HG03520 (cell line): ENCODE results near the gene CRABP1.
A peak's percentile ranks its signal among the peaks of the same experiment; 100 is the strongest.

Source experiments
- ATAC-seq: cut with Tn5 transposase; IDR thresholded peaks from one replicate; pipeline ENCODE4 v1.9.1; 2021; ENCODE audit warnings: mild to moderate bottlenecking, moderate library complexity; ENCODE audit not compliant: unreplicated experiment

CRABP1 gene

GRCh38 chr15:78316283-78317083 is 23.7 kb upstream of the CRABP1 start:
- ATAC-seq = peak; percentile 53

GRCh38 chr15:78317145-78317836 is 22.9 kb upstream of the CRABP1 start:
- ATAC-seq = no peak

DNA sequence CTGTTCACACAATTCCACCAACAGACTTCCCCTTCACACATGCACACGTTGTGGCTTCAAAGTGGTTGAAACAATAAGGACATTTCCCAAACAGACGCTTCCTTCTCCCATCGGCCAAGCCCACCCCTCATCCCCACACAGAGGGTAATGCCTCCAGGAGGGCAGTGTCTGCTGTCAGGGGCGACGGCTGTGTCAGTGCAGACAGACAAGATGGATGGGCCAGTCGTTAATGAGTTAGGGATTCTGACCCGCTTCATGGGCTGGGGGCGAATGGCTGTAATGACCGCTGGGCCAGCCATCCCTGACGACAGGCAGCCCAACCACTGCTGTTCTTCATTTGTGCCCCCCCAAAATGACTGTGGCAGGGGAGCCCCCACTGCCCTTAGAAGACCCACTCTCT is 20.6 kb upstream of the CRABP1 start:
- ATAC-seq = no peak

- no peak for ATAC-seq
Observed at GRCh38 chr15:78320183-78320582, 20.0 kb upstream of the CRABP1 start.

GRCh38 chr15:78321041-78321570 is 19.0 kb upstream of the CRABP1 start:
- ATAC-seq = no peak

DNA sequence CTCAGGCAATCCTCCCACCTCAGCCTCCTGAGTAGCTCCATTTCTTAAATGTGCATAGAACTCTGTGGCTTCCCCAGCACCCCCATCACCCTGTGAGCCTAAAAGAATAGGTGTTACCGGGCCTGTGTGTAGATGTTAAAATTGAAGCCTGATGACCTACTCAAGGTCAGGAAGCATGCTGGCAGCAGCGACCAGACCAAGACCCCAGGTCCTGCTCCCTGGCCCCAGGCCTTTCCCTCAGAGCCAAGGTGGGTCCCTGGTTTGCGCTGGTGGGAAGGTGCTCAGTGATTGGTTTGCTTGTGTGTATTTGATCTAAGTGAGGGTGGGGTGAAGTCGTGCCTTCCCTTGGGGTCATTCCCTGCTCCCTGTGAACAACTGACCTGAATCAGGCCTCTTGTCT is 18.4 kb upstream of the CRABP1 start:
- no peak for ATAC-seq

- ATAC-seq = no peak
Observed at GRCh38 chr15:78322243-78322642, 17.9 kb upstream of the CRABP1 start.

- no peak for ATAC-seq
Observed at GRCh38 chr15:78322724-78323521, 17.2 kb upstream of the CRABP1 start.

- ATAC-seq = no peak
Observed at GRCh38 chr15:78323693-78324092, 16.5 kb upstream of the CRABP1 start.

- no peak for ATAC-seq
Observed at GRCh38 chr15:78324144-78324543, 16.0 kb upstream of the CRABP1 start.

DNA sequence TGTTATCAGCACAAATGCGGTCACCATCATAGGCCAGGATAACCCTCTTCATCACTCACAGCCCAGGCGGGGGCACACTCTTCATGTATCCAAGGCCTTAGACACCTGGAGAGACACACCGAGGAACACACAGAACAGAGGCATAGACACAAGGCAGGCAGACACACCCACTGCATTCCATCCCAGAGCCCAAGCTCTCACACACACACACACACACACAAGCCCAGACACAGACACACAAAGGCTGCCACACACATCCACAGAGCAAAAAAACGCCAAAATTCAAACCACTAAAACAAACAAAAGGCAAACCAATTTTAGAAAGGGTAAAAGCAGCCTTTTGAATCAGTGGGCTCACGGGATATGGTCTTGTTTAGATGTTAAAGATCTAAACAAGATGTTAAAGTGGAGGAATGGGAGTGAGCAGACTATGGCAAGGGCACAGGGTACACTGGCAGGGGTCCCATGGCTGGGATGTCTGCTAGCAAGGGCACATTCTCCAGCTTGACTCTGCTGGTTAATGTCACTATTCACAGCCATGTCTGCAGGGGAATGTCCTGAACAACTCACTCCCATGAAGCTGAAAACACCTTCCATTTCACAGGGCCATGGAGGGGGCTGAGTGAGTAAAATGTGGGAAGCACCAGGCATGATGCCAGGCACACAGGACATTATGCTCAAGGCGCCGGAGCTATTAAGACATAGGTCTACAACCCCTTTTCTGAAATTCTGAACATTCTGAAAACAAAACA is 14.9 kb upstream of the CRABP1 start:
- no peak for ATAC-seq

DNA sequence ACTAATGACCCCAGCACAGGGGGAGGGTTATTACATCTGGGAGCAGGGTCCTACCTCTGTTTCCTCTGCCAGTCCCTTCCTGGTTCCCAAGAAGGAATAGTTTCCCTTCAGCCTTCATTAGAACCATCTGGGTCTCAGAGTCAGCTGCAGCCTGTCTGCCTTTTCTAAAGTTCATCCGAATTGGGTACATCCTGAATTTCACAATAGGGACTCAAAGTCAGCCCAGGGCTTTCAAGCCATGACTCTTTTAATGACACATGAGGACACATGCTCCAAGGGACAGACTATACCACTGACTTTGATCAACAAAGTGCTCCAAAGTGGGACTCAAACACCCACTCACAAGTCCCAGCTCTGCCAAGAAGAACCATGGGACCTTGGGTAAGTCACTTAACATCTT is 12.7 kb upstream of the CRABP1 start:
- no peak for ATAC-seq

DNA sequence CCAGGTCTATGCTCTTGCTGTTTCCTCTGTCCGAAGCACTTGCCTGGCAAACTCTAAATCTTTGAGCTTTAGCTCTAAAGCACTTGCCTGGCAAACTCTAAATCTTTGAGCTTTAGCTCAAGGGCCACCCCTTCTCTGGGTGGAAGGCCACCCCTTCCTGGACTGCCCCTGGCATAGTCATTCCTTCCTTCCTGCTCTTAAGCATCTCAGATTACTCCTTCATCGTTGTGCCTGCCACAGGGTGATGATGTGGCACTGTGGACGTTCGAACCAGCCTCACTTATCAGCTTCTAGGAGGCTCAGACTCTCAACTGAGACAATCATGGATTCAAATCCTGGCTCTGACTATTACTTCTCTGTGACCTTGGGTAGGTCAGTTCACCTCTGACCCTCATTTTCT is 10.5 kb upstream of the CRABP1 start:
- ATAC-seq = no peak

- no peak for ATAC-seq
Observed at GRCh38 chr15:78334845-78335244, 5.3 kb upstream of the CRABP1 start.

- ATAC-seq = no peak
Observed at GRCh38 chr15:78335985-78336384, 4.2 kb upstream of the CRABP1 start.

DNA sequence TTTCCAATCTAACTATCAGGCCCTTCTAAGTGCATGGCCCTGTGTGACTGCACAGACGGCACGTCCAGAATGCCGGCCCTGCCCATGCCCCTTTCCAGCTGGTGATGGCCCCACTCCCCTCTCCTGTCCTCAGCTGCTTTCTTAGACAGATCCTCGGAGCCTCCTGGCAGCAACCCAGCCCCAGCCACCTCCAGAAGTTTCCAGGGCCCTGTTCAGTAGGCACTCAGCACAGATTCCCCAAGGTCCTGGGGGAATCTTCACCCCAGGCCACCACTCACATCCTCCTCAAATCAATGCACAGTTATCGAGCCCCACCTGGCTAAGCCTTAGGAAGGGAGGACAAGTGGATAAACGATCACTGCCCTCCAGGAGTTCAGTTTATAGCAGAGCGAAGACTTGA is 1.4 kb upstream of the CRABP1 start:
- no peak for ATAC-seq

GRCh38 chr15:78339559-78339958 is 594 bp upstream of the CRABP1 start:
- ATAC-seq = no peak

DNA sequence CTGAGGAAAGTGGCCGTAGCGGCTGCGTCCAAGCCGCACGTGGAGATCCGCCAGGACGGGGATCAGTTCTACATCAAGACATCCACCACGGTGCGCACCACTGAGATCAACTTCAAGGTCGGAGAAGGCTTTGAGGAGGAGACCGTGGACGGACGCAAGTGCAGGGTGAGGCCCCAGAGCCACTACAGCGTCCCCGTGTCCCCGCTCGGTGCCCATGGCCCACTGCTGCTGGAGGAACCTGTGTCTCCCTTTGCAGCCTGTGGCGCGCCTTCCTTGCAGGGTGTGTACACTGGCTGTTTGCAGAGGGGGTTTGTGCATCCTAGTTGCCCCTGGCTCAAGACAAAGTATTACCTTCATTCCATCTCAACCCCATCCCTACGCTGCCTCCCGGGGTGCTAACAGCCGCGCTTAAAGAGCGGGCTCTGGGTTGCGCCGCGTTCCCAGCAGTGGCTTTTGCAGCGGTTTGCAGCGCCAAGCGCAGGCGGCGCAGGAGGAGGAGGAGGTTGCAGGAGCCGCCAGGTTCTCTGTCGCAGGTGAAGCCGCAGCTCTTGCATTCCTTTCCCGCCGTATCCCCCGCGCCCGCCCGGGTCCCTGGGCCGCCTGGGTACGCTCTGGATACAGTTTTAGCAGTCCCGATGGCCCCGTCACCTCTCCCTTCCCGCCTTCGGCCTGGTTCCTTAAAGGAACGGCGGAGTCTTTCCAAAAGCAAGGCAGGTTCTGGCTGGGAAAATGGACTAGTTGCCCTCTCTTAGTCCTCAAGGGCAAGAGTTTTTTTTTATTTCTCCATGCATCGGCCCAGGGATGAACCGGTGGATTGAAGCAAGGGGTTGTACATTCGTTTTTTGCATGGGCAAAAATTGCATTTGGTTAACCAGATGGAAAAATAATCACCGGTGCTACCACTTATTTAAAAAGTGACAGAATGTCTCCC is 1.2 kb downstream of the CRABP1 start:
- ATAC-seq = no peak

DNA sequence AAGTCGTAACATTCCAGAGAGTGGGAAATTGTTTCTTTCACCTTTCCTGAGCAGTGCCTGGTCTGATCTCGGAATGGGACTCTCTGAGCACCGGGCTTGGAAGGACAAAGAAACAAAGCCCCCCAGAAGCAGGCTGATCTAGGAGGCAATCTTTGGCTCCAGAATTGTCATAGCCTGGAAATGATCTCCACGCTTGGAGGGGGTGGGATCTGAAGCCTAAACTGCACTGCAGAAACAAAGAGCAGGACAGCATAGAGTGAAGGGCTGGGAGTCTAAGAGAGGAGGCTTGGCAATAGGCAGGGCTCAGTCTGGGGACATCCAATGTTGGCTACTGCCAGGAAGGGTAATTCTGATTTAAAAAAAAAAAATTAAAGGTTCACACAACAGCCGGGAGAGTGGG is 1.9 kb downstream of the CRABP1 start:
- no peak for ATAC-seq
